Caco-2 (cell line): ENCODE results near the gene TNRC6C. TPM values are rescaled to one million over a fixed set of nuclear protein-coding genes. Genes with fewer than 3 reads are reported as not detected.
A peak's percentile ranks its signal among the peaks of the same experiment; 100 is the strongest.

ENCODE experiments used
- BruUV-seq: library from RNA; stranded (reverse); fragments of 400-500 nt; replicated peaks from 2 replicates; lab custom pipeline; 2021; lab: Mats Ljungman, UMichigan
- CTCF ChIA-PET: fragments of 300-600 bp; sonication (Branson Sonifier 250); formaldehyde crosslinking; loops from one replicate; lab custom pipeline; 2022; ENCODE audit warnings: antibody characterized with exemption; lab: Charles Lee
- POLR2A ChIA-PET: fragments of 300-600 bp; sonication (Branson Sonifier 250); formaldehyde crosslinking; loops from one replicate; lab custom pipeline; 2022; ENCODE audit warnings: antibody characterized with exemption; lab: Charles Lee
- DNase-seq, 2 experiments: peaks; one replicate each; pipeline versions ENCODE4 v3.0.0 to v3.0.0-alpha.2; 2020 to 2022
- H3K27me3 ChIP-seq: replicated peaks from 2 replicates; pipeline ENCODE4 v1.6.0; 2011; ENCODE audit warnings: low read length; ENCODE audit not compliant: control insufficient read depth, insufficient read depth
- H3K36me3 ChIP-seq: 2 replicates; pipeline ENCODE4 v1.5.1; 2011; ENCODE audit warnings: low read length; ENCODE audit not compliant: control insufficient read depth, insufficient read depth
- H3K4me1 ChIP-seq: fragments of 250-450 bp; sonication (Bioruptor Pico); 2 replicates; pipeline ENCODE4 v1.5.1; 2020; ENCODE audit warnings: mild to moderate bottlenecking
- H3K4me3 ChIP-seq: 2 replicates; pipeline ENCODE4 v1.5.1; 2011; ENCODE audit warnings: low read depth, mild to moderate bottlenecking, control low read depth, low read length
- H3K9me3 ChIP-seq: fragments of 250-450 bp; sonication (Bioruptor Pico); 2 replicates; pipeline ENCODE4 v1.5.1; 2020; ENCODE audit warnings: mild to moderate bottlenecking, moderate library complexity
- H3K27ac Mint-ChIP-seq: one replicate; pipeline ENCODE4 v1.8.0; 2022; ENCODE audit warnings: mixed read lengths; ENCODE audit not compliant: unreplicated experiment
- H3K27me3 Mint-ChIP-seq: one replicate; pipeline ENCODE4 v1.8.0; 2022; ENCODE audit warnings: mixed read lengths; ENCODE audit not compliant: insufficient read depth, unreplicated experiment
- H3K36me3 Mint-ChIP-seq: one replicate; pipeline ENCODE4 v1.8.0; 2022; ENCODE audit warnings: mild to moderate bottlenecking, mixed read lengths; ENCODE audit not compliant: insufficient read depth, unreplicated experiment
- H3K4me1 Mint-ChIP-seq: one replicate; pipeline ENCODE4 v1.8.0; 2022; ENCODE audit warnings: low read depth, mixed read lengths; ENCODE audit not compliant: unreplicated experiment
- H3K4me3 Mint-ChIP-seq: one replicate; pipeline ENCODE4 v1.8.0; 2022; ENCODE audit warnings: mild to moderate bottlenecking, moderate library complexity, mixed read lengths; ENCODE audit not compliant: unreplicated experiment
- H3K9me3 Mint-ChIP-seq: one replicate; pipeline ENCODE4 v1.8.0; 2022; ENCODE audit warnings: mixed read lengths; ENCODE audit not compliant: unreplicated experiment
- CTCF ChIP-seq, 2 experiments: fragments of 200-600 bp in 1 of 2; IDR thresholded peaks; 1 replicate in 1 of 2; 2 replicates in 1 of 2; pipeline versions ENCODE4 v1.5.1 to v1.8.0; 2011 to 2022; ENCODE audit warnings: antibody characterized with exemption in 1 of 2, control low read depth in 1 of 2, inconsistent platforms in 1 of 2, low read depth in 1 of 2, low read length in 1 of 2, mild to moderate bottlenecking in 1 of 2, moderate library complexity in 1 of 2; ENCODE audit not compliant: insufficient read depth in 1 of 2, severe bottlenecking in 1 of 2, unreplicated experiment in 1 of 2
- intact Hi-C: fragments of 100-400 bp; cut with micrococcal nuclease; formaldehyde crosslinking; loops from one replicate; pipeline ENCODE4 v1.10.0; 2022; ENCODE audit not compliant: unreplicated experiment
- total RNA-seq: library from RNA; stranded (reverse); gene quantifications from 2 replicates; pipeline ENCODE4 v1.2.3, GENCODE V29; 2022

TNRC6C gene
- total RNA-seq, 1 experiment from 2014 or later, result 17.9 TPM

DNA sequence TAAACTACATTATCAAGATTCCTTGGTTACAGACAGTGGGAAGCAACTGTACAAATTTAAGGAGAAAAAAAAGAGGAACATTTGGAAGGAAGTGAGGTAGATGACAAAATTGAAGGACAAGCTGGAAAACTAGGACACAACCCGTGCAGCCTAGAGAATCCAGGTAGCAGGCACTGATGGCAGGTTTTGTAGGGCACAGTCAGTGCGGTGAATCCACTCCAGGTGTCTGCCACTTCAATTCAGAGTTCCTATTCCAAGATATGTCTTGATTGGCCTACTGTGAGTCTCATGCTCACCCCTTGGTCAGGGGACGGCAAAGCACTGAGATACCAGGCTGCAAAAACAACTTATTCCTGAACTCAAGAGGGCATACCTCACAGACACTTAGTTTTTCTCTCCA, 37.8 kb downstream of the TNRC6C start:
- H3K4me1 ChIP-seq, result no peaks in the 10 kb centered on the region
- TF ChIP-seq CTCF (IDR thresholded peaks at IDR 0.05; ENCODE audit: insufficient read depth in 1 of 2, low read depth in 1 of 2, low read length in 1 of 2, severe bottlenecking in 1 of 2, unreplicated experiment in 1 of 2), result no peak
- no peaks in the 10 kb centered on the region for H3K9me3 ChIP-seq
- DNase-seq, result no peak
- Mint-ChIP-seq H3K36me3 (no peaks in the 10 kb centered on the region), H3K27ac (no peak overlapping the region), H3K9me3 (no peaks in the 10 kb centered on the region), H3K4me1 (no peaks in the 10 kb centered on the region), H3K27me3 (no peaks in the 10 kb centered on the region), H3K4me3 (no peak overlapping the region)
- intact Hi-C loops, result no loop called here
- H3K27me3 ChIP-seq, result no peaks in the 10 kb centered on the region
- ChIA-PET CTCF (interaction anchor here (0.8 kb wide), 1 partner anchor 17 kb away, joined by 3 read pairs; no protein-coding TSS in a partner anchor), POLR2A (interaction anchor here (1.0 kb wide), 1 partner anchor 38 kb away, joined by 4 read pairs; the partner anchor contains the start of gene TNRC6C)
- no peak overlapping the region for H3K4me3 ChIP-seq
- H3K36me3 ChIP-seq, result no peaks in the 10 kb centered on the region
- no TSS peak for BruUV-seq

GRCh38 chr17:77999413-78000173, 41.1 kb downstream of the TNRC6C start:
- Mint-ChIP-seq H3K36me3 (no peaks in the 10 kb centered on the region), H3K27me3 (no peaks in the 10 kb centered on the region), H3K4me3 (no peak overlapping the region), H3K9me3 (no peaks in the 10 kb centered on the region), H3K27ac (no peak overlapping the region), H3K4me1 (no peaks in the 10 kb centered on the region)
- Histone ChIP-seq H3K4me1 (no peaks in the 10 kb centered on the region), H3K27me3 (no peaks in the 10 kb centered on the region), H3K36me3 (no peaks in the 10 kb centered on the region), H3K9me3 (no peaks in the 10 kb centered on the region), H3K4me3 (no peak overlapping the region)
- POLR2A ChIA-PET, result no interaction called here
- peak in 1 of 2 experiments; percentile 12 for DNase-seq
- CTCF ChIA-PET, result no interaction called here
- intact Hi-C loops, result no loop called here
- no peak for TF ChIP-seq CTCF (IDR thresholded peaks at IDR 0.05; ENCODE audit: insufficient read depth in 1 of 2, low read depth in 1 of 2, low read length in 1 of 2, severe bottlenecking in 1 of 2, unreplicated experiment in 1 of 2)
- BruUV-seq, result no TSS peak

- TF ChIP-seq CTCF (IDR thresholded peaks at IDR 0.05; ENCODE audit: insufficient read depth in 1 of 2, low read depth in 1 of 2, low read length in 1 of 2, severe bottlenecking in 1 of 2, unreplicated experiment in 1 of 2), result no peak
- Histone ChIP-seq H3K4me1 (no peaks in the 10 kb centered on the region), H3K4me3 (no peak overlapping the region), H3K27me3 (no peaks in the 10 kb centered on the region), H3K9me3 (no peaks in the 10 kb centered on the region), H3K36me3 (no peaks in the 10 kb centered on the region)
- intact Hi-C loops, result no loop called here
- Mint-ChIP-seq H3K36me3 (no peaks in the 10 kb centered on the region), H3K27ac (no peak overlapping the region), H3K4me1 (no peaks in the 10 kb centered on the region), H3K9me3 (no peaks in the 10 kb centered on the region), H3K27me3 (no peaks in the 10 kb centered on the region), H3K4me3 (no peak overlapping the region)
- ChIA-PET CTCF (no interaction called here), POLR2A (no interaction called here)
- no peak for DNase-seq
- BruUV-seq, result no TSS peak
These were observed 41.8 kb downstream of the TNRC6C start for GRCh38 chr17:78000341-78000740.
